OCI-LY1 (cell line): ENCODE data around the gene AACS.

Experiments
- H2AFZ ChIP-seq: fragments of 200-600 bp; sonication (generic), shearing (Covaris generic); 2 replicates; pipeline ENCODE4 v1.6.0; 2014; ENCODE audit warnings: antibody characterized with exemption, mild to moderate bottlenecking, low read length
- H3F3A ChIP-seq: fragments of 200-600 bp; sonication (generic), shearing (Covaris generic); 2 replicates; pipeline ENCODE4 v1.6.0; 2014; ENCODE audit warnings: mild to moderate bottlenecking, antibody characterized with exemption, low read length, moderate library complexity; ENCODE audit not compliant: insufficient read depth
- H3K27ac ChIP-seq: fragments of 200-600 bp; sonication (generic); 2 replicates; pipeline ENCODE4 v1.5.1; 2014; ENCODE audit warnings: low read length, mixed run types, mild to moderate bottlenecking, low read depth; ENCODE audit not compliant: poor library complexity, severe bottlenecking
- H3K27me3 ChIP-seq: fragments of 200-600 bp; sonication (generic); 2 replicates; pipeline ENCODE4 v1.6.0; 2014; ENCODE audit warnings: antibody characterized with exemption, mild to moderate bottlenecking, low read length, moderate library complexity; ENCODE audit not compliant: insufficient read depth
- H3K36me3 ChIP-seq: fragments of 200-600 bp; sonication (generic); 2 replicates; pipeline ENCODE4 v1.6.1; 2014; ENCODE audit warnings: mild to moderate bottlenecking, antibody characterized with exemption, low read length, moderate library complexity, mixed read lengths; ENCODE audit not compliant: insufficient read depth
- H3K4me1 ChIP-seq: fragments of 200-600 bp; sonication (generic); 2 replicates; pipeline ENCODE4 v1.5.1; 2014; ENCODE audit warnings: mild to moderate bottlenecking, low read length, moderate library complexity; ENCODE audit not compliant: insufficient read depth, severe bottlenecking
- H3K4me2 ChIP-seq: fragments of 200-600 bp; sonication (generic), shearing (Covaris generic); 2 replicates; pipeline ENCODE4 v1.6.1; 2014; ENCODE audit warnings: low read length
- H3K4me3 ChIP-seq: fragments of 200-600 bp; sonication (generic); 2 replicates; pipeline ENCODE4 v1.5.1; 2014; ENCODE audit warnings: low read length, low read depth, mild to moderate bottlenecking, mixed read lengths; ENCODE audit not compliant: poor library complexity, severe bottlenecking
- H3K79me2 ChIP-seq: fragments of 200-600 bp; shearing (Covaris generic); 2 replicates; pipeline ENCODE4 v1.6.1; 2016; ENCODE audit warnings: mixed run types, low read length, mixed read lengths; ENCODE audit not compliant: insufficient read depth
- H3K9ac ChIP-seq: fragments of 200-600 bp; sonication (generic), shearing (Covaris generic); 2 replicates; pipeline ENCODE4 v1.6.1; 2014; ENCODE audit warnings: mild to moderate bottlenecking, low read length, mixed read lengths
- H3K9me2 ChIP-seq: fragments of 200-600 bp; sonication (generic), shearing (Covaris generic); 2 replicates; pipeline ENCODE4 v1.6.1; 2014; ENCODE audit warnings: low read depth, mild to moderate bottlenecking, low read length, mixed read lengths
- H3K9me3 ChIP-seq: fragments of 200-600 bp; shearing (Covaris generic); 2 replicates; pipeline ENCODE4 v1.6.1; 2014; ENCODE audit warnings: low read length, mixed read lengths
- H4K20me1 ChIP-seq: fragments of 200-600 bp; sonication (generic), shearing (Covaris generic); 2 replicates; pipeline ENCODE4 v1.6.0; 2016; ENCODE audit warnings: mild to moderate bottlenecking, low read length; ENCODE audit not compliant: insufficient read depth
- CTCF ChIP-seq: fragments of 200-600 bp; sonication (generic), shearing (Covaris generic); IDR thresholded peaks from 2 replicates; pipeline ENCODE4 v1.5.1; 2017; ENCODE audit warnings: mild to moderate bottlenecking, antibody characterized with exemption, low read length, moderate library complexity, mixed read lengths
- EZH2 ChIP-seq: fragments of 200-600 bp; sonication (generic), shearing (Covaris generic); IDR thresholded peaks from 2 replicates; pipeline ENCODE4 v1.8.0; 2017; ENCODE audit warnings: borderline replicate concordance, mixed run types, mild to moderate bottlenecking, antibody characterized with exemption, low read length, moderate library complexity, mixed read lengths

AACS gene

GRCh38 chr12:125089626-125090025 lies 24.4 kb downstream of the AACS start:
- Histone ChIP-seq H2AFZ (no peak overlapping the region), H3K79me2 (no peaks in the 10 kb centered on the region), H3K36me3 (peaks cover 57% of the 10 kb centered on the region), H3K27ac (no peak overlapping the region), H4K20me1 (no peaks in the 10 kb centered on the region), H3K4me2 (no peak overlapping the region), H3K4me1 (no peaks in the 10 kb centered on the region), H3K27me3 (no peaks in the 10 kb centered on the region), H3K4me3 (no peak overlapping the region), H3K9ac (no peak overlapping the region), H3K9me3 (no peaks in the 10 kb centered on the region), H3F3A (no peaks in the 10 kb centered on the region), H3K9me2 (no peaks in the 10 kb centered on the region)
- TF ChIP-seq EZH2: no peak
- no peak for TF ChIP-seq CTCF

GRCh38 chr12:125090437-125090836 lies 25.2 kb downstream of the AACS start:
- no peak overlapping the region for H3K9ac ChIP-seq
- TF ChIP-seq EZH2 (no peak), CTCF (no peak)
- H3K27ac ChIP-seq: no peak overlapping the region
- H3F3A ChIP-seq: no peaks in the 10 kb centered on the region
- no peaks in the 10 kb centered on the region for H3K79me2 ChIP-seq
- H4K20me1 ChIP-seq: no peaks in the 10 kb centered on the region
- H3K9me3 ChIP-seq: no peaks in the 10 kb centered on the region
- H3K9me2 ChIP-seq: no peaks in the 10 kb centered on the region
- H3K4me3 ChIP-seq: no peak overlapping the region
- no peak overlapping the region for H2AFZ ChIP-seq
- H3K4me2 ChIP-seq: no peak overlapping the region
- no peaks in the 10 kb centered on the region for H3K27me3 ChIP-seq
- H3K4me1 ChIP-seq: no peaks in the 10 kb centered on the region
- H3K36me3 ChIP-seq: peaks cover 49% of the 10 kb centered on the region

- Histone ChIP-seq H3K27me3 (no peaks in the 10 kb centered on the region), H3K4me3 (no peak overlapping the region), H2AFZ (no peak overlapping the region), H3K4me2 (no peak overlapping the region), H3K4me1 (no peaks in the 10 kb centered on the region), H3K9me3 (no peaks in the 10 kb centered on the region), H3F3A (no peaks in the 10 kb centered on the region), H3K36me3 (peaks cover 47% of the 10 kb centered on the region), H3K79me2 (no peaks in the 10 kb centered on the region), H3K9ac (no peak overlapping the region), H3K27ac (no peak overlapping the region), H3K9me2 (no peaks in the 10 kb centered on the region), H4K20me1 (no peaks in the 10 kb centered on the region)
- TF ChIP-seq CTCF (no peak), EZH2 (no peak)
Measured at GRCh38 chr12:125091401-125091800, 26.2 kb downstream of the AACS start.
